Neural crest cell (in vitro differentiated cells): ENCODE measurements around the gene NOD1. TPM values are rescaled to one million over a fixed set of nuclear protein-coding genes. Genes with fewer than 3 reads are reported as not detected.
A peak's percentile ranks its signal among the peaks of the same experiment; 100 is the strongest.

Experiments
- DNase-seq: peaks from one replicate; pipeline ENCODE4 v3.0.0; 2021; ENCODE audit warnings: low read depth, mixed read lengths, low spot score
- H3K27ac Mint-ChIP-seq: one replicate; pipeline ENCODE4 v1.8.0; 2021; ENCODE audit warnings: mild to moderate bottlenecking, mixed read lengths; ENCODE audit not compliant: unreplicated experiment
- H3K27me3 Mint-ChIP-seq: 2 replicates; pipeline ENCODE4 v1.8.0; 2021; ENCODE audit warnings: low read depth, mild to moderate bottlenecking, mixed read lengths
- H3K36me3 Mint-ChIP-seq: 2 replicates; pipeline ENCODE4 v1.8.0; 2021; ENCODE audit warnings: low read depth, mild to moderate bottlenecking, mixed read lengths
- H3K4me1 Mint-ChIP-seq: 2 replicates; pipeline ENCODE4 v1.8.0; 2021; ENCODE audit warnings: mixed read lengths
- H3K4me3 Mint-ChIP-seq: one replicate; pipeline ENCODE4 v1.8.0; 2021; ENCODE audit warnings: mild to moderate bottlenecking, mixed read lengths
- H3K9me3 Mint-ChIP-seq: 2 replicates; pipeline ENCODE4 v1.8.0; 2021; ENCODE audit warnings: mixed read lengths
- total RNA-seq: library from RNA; stranded (reverse); gene quantifications from 2 replicates; pipeline ENCODE4 v1.2.1, GENCODE V29; 2021
- TF ChIP-seq, protein P1 (sequence below): fragments of 200-600 bp; sonication (generic); conservative IDR thresholded peaks from 2 replicates; pipeline ENCODE4 v1.5.0; 2021; ENCODE audit warnings: antibody characterized with exemption, mild to moderate bottlenecking

Gene NOD1
- total RNA-seq, 1 donor from 2014 or later, result 8.1 TPM

DNA sequence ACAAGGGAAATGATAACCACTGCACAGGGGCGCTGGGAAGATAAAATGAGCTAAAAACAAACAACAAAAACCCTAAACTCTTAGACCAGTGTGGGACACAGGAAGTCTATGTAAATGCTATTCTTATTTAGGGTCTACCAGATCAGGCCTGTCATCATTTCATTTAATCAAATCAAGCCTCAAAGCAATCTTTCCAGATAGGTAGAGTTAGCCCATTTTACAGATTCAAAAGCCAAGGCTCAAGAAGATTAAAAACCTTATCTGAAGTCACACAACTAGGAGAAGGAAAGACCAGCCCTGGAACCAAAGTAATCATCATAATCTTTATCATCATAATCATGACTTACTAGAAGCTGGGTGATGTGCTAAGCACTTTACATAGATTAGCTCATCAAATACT is 4.7 kb downstream of the NOD1 start:
- no peak for DNase-seq
- Mint-ChIP-seq H3K27me3 (no peaks in the 10 kb centered on the region), H3K9me3 (no peaks in the 10 kb centered on the region), H3K36me3 (no peaks in the 10 kb centered on the region), H3K27ac (no peak overlapping the region), H3K4me3 (no peak overlapping the region), H3K4me1 (peaks cover 49% of the 10 kb centered on the region)
- TF ChIP-seq, protein P1, sequence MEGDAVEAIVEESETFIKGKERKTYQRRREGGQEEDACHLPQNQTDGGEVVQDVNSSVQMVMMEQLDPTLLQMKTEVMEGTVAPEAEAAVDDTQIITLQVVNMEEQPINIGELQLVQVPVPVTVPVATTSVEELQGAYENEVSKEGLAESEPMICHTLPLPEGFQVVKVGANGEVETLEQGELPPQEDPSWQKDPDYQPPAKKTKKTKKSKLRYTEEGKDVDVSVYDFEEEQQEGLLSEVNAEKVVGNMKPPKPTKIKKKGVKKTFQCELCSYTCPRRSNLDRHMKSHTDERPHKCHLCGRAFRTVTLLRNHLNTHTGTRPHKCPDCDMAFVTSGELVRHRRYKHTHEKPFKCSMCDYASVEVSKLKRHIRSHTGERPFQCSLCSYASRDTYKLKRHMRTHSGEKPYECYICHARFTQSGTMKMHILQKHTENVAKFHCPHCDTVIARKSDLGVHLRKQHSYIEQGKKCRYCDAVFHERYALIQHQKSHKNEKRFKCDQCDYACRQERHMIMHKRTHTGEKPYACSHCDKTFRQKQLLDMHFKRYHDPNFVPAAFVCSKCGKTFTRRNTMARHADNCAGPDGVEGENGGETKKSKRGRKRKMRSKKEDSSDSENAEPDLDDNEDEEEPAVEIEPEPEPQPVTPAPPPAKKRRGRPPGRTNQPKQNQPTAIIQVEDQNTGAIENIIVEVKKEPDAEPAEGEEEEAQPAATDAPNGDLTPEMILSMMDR, result no peak

DNA sequence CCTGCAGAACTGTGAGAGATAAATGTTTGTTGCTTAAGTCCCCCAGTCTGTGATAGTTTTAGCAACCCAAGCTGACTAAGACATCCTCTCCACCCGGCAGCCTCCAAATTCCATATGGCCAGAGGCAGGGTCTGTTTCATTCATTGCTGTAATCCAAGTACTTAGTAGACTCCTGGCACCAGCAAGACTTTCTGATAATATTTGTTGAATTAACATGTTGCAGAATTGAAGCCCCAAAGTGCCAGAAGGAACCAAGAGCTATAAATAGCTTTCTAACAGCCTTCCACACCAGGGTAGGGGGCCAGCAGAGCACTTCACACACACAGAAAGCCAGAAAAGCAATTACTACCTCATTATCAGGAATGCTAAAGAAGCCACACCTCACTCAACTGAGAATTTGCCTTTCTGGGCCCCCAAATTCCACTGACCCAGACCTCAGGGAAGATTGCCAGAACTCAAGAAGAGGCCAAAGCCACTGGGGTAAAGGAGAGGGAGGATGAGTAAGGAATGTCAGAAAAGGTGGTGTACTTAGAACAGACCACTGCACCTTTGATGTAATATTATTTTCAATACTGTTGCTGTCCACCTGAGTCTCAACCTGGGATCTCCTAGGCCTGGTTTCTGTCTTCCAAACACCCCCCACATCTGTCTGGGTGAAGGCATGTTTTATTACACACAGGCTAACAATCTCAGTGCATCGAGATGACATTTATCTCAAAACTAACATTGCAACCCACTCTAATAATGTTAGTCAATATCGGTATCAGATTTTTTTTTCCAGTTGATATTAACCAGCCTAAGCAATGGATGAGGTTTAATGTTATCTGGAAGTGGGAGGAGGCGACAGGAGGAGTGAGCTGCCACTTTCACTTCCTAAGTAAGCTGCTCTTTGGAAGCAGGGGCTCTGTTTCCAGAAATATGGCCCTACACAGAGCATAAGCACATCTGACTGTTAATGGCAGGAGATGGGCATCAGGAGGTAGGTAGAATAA is 5.5 kb downstream of the NOD1 start:
- no peak for DNase-seq
- Mint-ChIP-seq H3K9me3 (no peaks in the 10 kb centered on the region), H3K27me3 (no peaks in the 10 kb centered on the region), H3K4me3 (no peak overlapping the region), H3K4me1 (peaks cover 48% of the 10 kb centered on the region), H3K27ac (no peak overlapping the region), H3K36me3 (no peaks in the 10 kb centered on the region)
- TF ChIP-seq, protein P1, result no peak

DNA sequence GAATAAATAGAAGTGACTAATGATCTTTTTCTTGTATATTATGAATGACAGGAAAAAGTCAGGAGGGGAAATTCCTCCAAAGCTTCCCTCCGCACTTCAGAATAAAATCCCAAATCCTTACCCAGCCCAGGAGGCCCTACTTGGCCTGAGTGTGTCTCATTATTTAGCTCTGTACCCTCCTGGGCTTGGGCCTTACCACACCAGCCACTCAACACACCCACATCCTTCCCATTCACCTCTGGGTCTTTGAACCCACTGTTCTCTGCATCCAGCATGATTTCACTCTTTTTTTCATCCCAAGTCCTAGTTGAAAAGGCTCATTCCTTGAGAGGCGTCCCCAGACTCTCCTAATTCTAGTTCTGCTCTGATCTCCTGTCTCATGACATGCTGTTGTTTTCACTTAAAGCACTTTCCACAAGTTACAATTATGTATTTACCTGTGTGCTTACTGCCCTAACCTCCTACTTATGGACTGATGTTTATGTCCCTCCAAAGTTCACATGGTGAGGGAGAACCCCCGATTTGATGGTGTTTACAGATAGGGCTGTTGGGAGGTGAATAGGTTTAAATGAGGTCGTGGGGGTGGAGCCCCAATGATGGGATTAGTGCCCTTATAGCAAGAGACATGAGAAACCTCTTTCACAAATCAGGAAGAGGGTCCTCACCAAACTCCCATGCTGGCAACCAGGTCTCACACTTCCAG is 6.4 kb downstream of the NOD1 start:
- no peak for DNase-seq
- peaks cover 44% of the 10 kb centered on the region for H3K4me1 Mint-ChIP-seq
- H3K4me3 Mint-ChIP-seq, result no peak overlapping the region
- TF ChIP-seq, protein P1, result no peak
- H3K36me3 Mint-ChIP-seq, result no peaks in the 10 kb centered on the region
- H3K27ac Mint-ChIP-seq, result peak overlapping the region; percentile 2
- no peaks in the 10 kb centered on the region for H3K9me3 Mint-ChIP-seq
- no peaks in the 10 kb centered on the region for H3K27me3 Mint-ChIP-seq

DNA sequence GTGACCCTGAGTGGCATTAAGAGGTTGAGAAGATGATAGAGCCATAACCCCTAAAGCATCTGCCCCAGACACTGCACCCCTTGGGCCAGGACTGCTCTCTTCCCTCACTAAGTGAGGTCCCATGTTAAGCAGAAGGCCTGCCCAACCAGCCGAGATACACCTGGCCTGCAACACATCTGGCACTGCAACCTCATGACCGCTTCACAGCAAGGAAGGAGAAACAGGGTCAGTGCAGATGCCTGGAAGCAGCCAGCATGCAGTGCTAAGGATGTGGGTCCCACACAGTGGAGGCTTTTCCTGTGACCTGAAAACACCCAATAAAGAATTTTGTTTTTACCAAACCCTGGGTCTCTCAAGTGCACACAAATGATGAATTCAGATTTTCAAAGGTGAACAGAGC is 7.4 kb downstream of the NOD1 start:
- TF ChIP-seq, protein P1, result no peak
- H3K36me3 Mint-ChIP-seq, result no peaks in the 10 kb centered on the region
- no peaks in the 10 kb centered on the region for H3K9me3 Mint-ChIP-seq
- no peak overlapping the region for H3K27ac Mint-ChIP-seq
- H3K4me3 Mint-ChIP-seq, result peak overlapping the region; percentile 8
- peaks cover 41% of the 10 kb centered on the region for H3K4me1 Mint-ChIP-seq
- H3K27me3 Mint-ChIP-seq, result no peaks in the 10 kb centered on the region
- DNase-seq, result no peak

DNA sequence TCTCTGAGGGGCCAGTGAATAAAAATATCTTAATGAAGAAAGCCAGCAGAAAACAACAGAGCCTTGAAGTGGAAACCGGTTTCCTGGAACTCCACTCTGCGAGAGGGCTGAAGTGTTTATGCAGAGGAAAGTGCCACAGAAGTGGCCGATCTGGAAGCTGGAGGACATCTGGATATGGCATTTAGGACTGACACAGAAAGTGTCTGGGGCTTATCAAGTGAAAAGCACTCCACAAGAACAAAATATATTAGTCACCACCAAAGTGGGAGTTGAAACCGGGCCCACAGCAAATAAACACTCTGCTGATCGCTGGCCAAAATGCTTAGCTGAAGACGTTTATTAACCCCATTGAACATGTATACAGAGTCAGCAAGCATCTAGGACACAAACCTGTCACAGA is 7.8 kb downstream of the NOD1 start:
- no peak for DNase-seq
- Mint-ChIP-seq H3K27me3 (no peaks in the 10 kb centered on the region), H3K4me3 (peak overlapping the region; percentile 8), H3K36me3 (no peaks in the 10 kb centered on the region), H3K27ac (no peak overlapping the region), H3K9me3 (no peaks in the 10 kb centered on the region), H3K4me1 (peaks cover 39% of the 10 kb centered on the region)
- TF ChIP-seq, protein P1, result no peak
